KMS-11 (cell line): ENCODE results near the gene GRIK5.
A peak's percentile ranks its signal among the peaks of the same experiment; 100 is the strongest.

Experiments
- H2AFZ ChIP-seq: fragments of 200-600 bp; sonication (generic); 2 replicates; pipeline ENCODE4 v1.6.1; 2016; ENCODE audit warnings: antibody characterized with exemption, mixed run types, low read depth
- H3K27ac ChIP-seq: fragments of 200-600 bp; sonication (generic); 2 replicates; pipeline ENCODE4 v1.6.1; 2016; ENCODE audit warnings: mild to moderate bottlenecking, mixed run types
- H3K27me3 ChIP-seq: fragments of 200-600 bp; sonication (generic); 2 replicates; pipeline ENCODE4 v1.6.1; 2017; ENCODE audit warnings: mild to moderate bottlenecking, low read depth, mixed run types, moderate library complexity; ENCODE audit not compliant: insufficient read depth
- H3K36me3 ChIP-seq: fragments of 200-600 bp; sonication (generic); 2 replicates; pipeline ENCODE4 v1.6.1; 2017; ENCODE audit warnings: mild to moderate bottlenecking, mixed run types; ENCODE audit not compliant: insufficient read depth
- H3K4me1 ChIP-seq: fragments of 200-600 bp; sonication (generic); 2 replicates; pipeline ENCODE4 v1.6.1; 2016; ENCODE audit warnings: mild to moderate bottlenecking, low read depth, mixed run types; ENCODE audit not compliant: poor library complexity, severe bottlenecking
- H3K4me2 ChIP-seq: fragments of 200-600 bp; sonication (generic); 2 replicates; pipeline ENCODE4 v1.7.0; 2016; ENCODE audit warnings: mild to moderate bottlenecking, mixed run types
- H3K4me3 ChIP-seq: fragments of 200-600 bp; sonication (generic); IDR thresholded peaks from 2 replicates; pipeline ENCODE4 v1.6.1; 2017; ENCODE audit warnings: low read depth, low read length, mixed read lengths; ENCODE audit not compliant: insufficient read depth
- H3K79me2 ChIP-seq: fragments of 200-600 bp; sonication (generic); 2 replicates; pipeline ENCODE4 v1.6.1; 2016; ENCODE audit warnings: low read depth, mixed run types; ENCODE audit not compliant: insufficient read depth
- H3K9ac ChIP-seq: fragments of 200-600 bp; sonication (generic); 2 replicates; pipeline ENCODE4 v1.6.1; 2016; ENCODE audit warnings: mild to moderate bottlenecking, mixed run types
- H4K20me1 ChIP-seq: fragments of 200-600 bp; sonication (generic); 2 replicates; pipeline ENCODE4 v1.6.1; 2016; ENCODE audit warnings: mild to moderate bottlenecking, mixed run types; ENCODE audit not compliant: insufficient read depth
- TF ChIP-seq, protein P1 (sequence below): fragments of 200-600 bp; sonication (generic); conservative IDR thresholded peaks from 2 replicates; pipeline ENCODE4 v1.6.1; 2017; ENCODE audit warnings: low read depth, mild to moderate bottlenecking, antibody characterized with exemption, low read length, moderate library complexity, mixed read lengths

GRIK5 gene

DNA sequence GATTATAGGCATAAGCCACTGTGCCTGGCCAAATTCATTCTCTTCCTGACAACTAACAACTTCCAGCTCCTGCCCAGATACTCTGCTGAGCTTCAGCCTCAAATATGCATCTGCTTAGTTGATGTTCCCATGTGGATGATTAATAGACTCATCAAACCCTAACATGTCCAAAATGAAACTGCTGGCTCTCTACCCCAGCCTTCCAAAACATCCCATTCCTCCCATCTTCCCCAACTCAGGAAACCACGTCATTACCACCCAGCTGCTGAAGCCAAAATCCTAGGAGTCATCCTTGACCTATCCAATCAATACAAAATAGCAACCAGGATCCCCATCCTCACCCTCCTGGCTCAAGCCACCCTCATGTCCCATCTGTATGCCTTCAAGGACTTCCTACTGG lies 41.4 kb upstream of the GRIK5 start:
- H3K27me3 ChIP-seq: peaks cover 78% of the 10 kb centered on the region
- TF ChIP-seq, protein P1, sequence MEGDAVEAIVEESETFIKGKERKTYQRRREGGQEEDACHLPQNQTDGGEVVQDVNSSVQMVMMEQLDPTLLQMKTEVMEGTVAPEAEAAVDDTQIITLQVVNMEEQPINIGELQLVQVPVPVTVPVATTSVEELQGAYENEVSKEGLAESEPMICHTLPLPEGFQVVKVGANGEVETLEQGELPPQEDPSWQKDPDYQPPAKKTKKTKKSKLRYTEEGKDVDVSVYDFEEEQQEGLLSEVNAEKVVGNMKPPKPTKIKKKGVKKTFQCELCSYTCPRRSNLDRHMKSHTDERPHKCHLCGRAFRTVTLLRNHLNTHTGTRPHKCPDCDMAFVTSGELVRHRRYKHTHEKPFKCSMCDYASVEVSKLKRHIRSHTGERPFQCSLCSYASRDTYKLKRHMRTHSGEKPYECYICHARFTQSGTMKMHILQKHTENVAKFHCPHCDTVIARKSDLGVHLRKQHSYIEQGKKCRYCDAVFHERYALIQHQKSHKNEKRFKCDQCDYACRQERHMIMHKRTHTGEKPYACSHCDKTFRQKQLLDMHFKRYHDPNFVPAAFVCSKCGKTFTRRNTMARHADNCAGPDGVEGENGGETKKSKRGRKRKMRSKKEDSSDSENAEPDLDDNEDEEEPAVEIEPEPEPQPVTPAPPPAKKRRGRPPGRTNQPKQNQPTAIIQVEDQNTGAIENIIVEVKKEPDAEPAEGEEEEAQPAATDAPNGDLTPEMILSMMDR: no peak
- H3K27ac ChIP-seq: no peak overlapping the region
- H2AFZ ChIP-seq: no peak overlapping the region
- no peak overlapping the region for H3K4me2 ChIP-seq
- H3K79me2 ChIP-seq: no peaks in the 10 kb centered on the region
- H3K4me3 ChIP-seq: no peak overlapping the region
- no peaks in the 10 kb centered on the region for H4K20me1 ChIP-seq
- H3K9ac ChIP-seq: no peak overlapping the region
- H3K36me3 ChIP-seq: no peaks in the 10 kb centered on the region
- no peaks in the 10 kb centered on the region for H3K4me1 ChIP-seq

DNA sequence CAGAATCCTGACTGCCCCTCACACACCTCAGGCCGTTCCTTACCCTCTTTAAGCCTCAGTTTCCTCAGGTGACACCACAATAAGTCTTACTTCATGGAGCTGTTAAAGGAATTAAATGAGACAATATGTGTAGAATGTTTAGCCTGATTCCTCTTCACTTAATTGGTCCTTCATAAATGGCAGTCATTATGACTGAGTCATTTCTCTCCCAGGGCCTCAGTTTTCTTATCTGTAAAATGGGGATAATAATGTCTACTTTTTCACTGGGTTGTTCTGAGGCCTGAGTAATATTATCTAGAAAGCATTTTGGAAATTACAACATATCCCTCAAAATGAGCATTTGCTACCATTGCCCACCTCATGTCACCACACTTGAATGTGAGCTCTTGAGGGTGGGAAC lies 40.7 kb upstream of the GRIK5 start:
- TF ChIP-seq, protein P1: no peak
- Histone ChIP-seq H3K36me3 (no peaks in the 10 kb centered on the region), H3K27ac (no peak overlapping the region), H4K20me1 (no peaks in the 10 kb centered on the region), H3K79me2 (no peaks in the 10 kb centered on the region), H3K4me2 (no peak overlapping the region), H3K4me3 (no peak overlapping the region), H3K27me3 (peaks cover 78% of the 10 kb centered on the region), H3K4me1 (no peaks in the 10 kb centered on the region), H2AFZ (no peak overlapping the region), H3K9ac (no peak overlapping the region)

DNA sequence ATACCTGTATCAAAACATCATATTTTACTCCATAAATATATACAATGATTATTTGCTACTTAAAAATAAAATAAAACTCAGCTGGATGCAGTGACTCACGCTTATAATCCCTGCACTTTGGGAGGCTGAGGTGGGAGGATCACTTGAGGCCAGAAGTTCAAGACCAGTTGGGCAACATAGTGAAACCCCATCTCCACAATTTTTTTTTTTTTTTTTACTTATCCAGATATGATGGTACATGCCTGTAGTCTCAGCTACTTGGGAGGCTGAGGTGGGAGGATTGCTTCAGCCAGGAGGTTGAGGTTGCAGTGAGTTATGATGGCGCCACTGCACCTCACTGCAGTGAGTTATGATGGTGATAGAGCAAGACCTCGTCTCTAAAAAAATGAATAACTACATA lies 39.9 kb upstream of the GRIK5 start:
- Histone ChIP-seq H3K4me2 (no peak overlapping the region), H3K36me3 (no peaks in the 10 kb centered on the region)

DNA sequence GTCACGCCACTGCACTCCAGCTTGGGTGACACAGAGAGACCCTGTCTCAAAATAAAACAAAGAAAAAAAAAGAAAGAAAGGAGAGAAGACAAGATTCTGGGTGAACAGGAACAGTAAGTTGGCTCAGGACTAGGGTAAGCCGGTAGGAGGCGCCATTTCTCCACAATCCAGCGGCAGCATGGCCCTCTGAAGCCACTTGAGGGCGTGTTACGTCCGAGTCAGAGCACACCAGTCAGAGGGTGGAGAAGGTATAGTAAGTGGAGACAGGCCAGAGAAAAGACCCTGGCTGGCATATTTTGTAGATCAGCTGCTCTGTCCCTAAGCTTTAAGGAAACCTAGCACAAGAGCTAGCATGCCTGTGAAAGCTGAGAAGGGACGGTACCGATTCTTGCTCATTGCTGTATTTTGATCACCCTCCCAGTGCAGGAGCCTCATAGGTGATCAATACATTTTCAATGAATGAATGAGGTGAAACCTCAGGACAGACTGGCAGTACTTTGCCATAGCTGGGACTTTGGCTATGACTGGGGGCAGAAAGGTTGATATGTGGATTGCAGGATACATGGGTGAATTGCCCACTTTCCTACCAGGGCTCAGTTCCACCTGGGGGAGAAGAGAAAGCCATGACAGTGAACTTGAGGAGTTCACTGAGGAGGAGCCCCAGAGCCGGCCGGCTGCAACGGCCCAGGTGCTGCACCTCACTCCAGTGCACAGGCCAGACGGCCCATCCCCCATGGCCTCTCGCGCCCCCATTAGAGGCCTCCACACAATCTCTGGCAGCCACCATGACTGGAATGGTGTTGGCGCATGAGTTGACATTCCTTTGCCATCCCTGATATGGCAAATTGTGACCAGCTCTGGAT lies 38.8 kb upstream of the GRIK5 start:
- H3K27ac ChIP-seq: no peak overlapping the region
- TF ChIP-seq, protein P1: peak; percentile 98
- H3K79me2 ChIP-seq: no peaks in the 10 kb centered on the region
- H4K20me1 ChIP-seq: no peaks in the 10 kb centered on the region
- no peak overlapping the region for H2AFZ ChIP-seq
- H3K9ac ChIP-seq: no peak overlapping the region
- H3K36me3 ChIP-seq: no peaks in the 10 kb centered on the region
- H3K4me3 ChIP-seq: no peak overlapping the region
- H3K4me1 ChIP-seq: no peaks in the 10 kb centered on the region
- H3K4me2 ChIP-seq: no peak overlapping the region
- peaks cover 78% of the 10 kb centered on the region; the same call in 1 of the 2 replicates for H3K27me3 ChIP-seq

More for the DNA sequence above, 39.9 kb upstream of the GRIK5 start:
- Histone ChIP-seq H3K4me1 (no peaks in the 10 kb centered on the region), H3K9ac (no peak overlapping the region), H3K27me3 (peaks cover 77% of the 10 kb centered on the region), H3K79me2 (no peaks in the 10 kb centered on the region), H4K20me1 (no peaks in the 10 kb centered on the region), H2AFZ (no peak overlapping the region), H3K27ac (no peak overlapping the region), H3K4me3 (no peak overlapping the region)
- TF ChIP-seq, protein P1: no peak
